DMS153 (cell line): ENCODE measurements around the gene OR4K5.
"Not testable (repeated sequence)": the region's sequence is repeated elsewhere in the genome, so short reads cannot be mapped to it uniquely, and the experiment has no call there.

Experiments
- DNase-seq: peaks from one replicate; lab custom pipeline; 2025; lab: John Stamatoyannopoulos, UW

OR4K5 gene, protein sequence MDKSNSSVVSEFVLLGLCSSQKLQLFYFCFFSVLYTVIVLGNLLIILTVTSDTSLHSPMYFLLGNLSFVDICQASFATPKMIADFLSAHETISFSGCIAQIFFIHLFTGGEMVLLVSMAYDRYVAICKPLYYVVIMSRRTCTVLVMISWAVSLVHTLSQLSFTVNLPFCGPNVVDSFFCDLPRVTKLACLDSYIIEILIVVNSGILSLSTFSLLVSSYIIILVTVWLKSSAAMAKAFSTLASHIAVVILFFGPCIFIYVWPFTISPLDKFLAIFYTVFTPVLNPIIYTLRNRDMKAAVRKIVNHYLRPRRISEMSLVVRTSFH

DNA sequence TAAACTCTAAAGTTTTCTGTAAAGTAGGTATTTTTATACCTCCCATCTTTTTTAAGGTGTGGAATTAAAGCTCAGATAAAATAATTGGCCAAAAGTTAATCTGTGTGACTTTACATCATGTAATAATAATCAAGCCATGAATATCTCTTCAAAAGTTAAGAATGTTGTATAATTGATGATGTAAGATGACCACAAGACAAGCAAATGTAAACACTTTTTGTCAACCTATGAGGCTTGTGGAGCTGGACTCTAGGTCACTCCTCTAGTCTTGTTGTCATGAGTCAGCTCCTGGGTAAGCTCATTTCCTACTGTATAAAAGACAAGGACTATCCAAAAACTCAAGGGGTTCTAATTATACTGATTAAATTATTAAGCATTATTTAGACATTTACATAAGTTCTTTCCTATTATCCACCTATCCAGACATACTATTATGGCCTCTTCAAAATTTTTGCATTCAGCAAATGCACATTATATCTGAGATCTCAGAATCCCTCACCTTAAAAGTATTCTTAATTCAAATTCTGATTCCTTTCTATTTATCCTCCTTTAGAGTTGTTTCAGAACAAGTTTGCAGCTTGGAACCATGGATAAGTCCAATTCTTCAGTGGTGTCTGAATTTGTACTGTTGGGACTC lies at the start of gene OR4K5:
Gene OR4K5, plus strand, starts transcription at position 587 of the 637 bp plus-strand sequence. Its CDS starts 0 bp downstream, at position 587.
- DNase-seq = no peak

DNA sequence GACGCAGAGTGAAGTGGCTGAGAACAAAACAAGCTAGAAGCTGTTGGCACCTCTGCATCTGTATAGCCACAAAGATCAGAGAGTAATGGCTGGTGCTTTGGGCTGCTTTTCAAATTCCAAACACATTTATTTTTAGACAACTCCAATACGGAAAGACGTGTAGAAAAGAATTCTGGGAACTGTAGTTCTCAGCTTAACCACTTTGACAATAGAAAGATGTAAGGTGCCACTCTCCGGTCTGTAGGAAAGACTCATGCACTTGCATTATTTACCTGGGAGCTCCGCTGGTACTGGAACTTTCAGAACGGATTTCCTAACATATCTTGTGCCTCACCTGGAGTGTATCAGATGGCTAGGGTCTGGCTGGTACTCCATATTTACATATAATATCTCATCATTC lies 47.2 kb upstream of the OR4K5 start:
- DNase-seq = no peak

DNA sequence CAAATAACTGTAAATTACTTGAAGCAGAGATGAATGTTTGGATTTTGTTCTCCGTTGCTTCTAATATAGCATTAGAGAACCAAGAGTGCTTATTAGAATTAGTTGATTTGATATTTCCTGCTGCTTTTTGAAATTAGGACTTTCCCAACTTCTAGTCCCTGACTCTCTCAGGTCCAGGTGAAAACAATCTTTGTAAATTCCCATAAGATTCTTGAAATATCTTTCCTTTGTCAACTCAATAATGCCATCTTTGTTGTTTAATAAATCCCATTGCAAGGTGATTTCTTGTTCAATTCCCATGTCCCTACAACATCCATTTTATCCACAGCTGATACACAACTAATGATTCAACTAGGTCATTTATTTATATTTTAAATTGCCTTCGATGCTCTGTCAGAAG lies 45.6 kb upstream of the OR4K5 start, which contains the start of gene OR4K2:
Gene OR4K2, plus strand, starts transcription at position 301 of the 400 bp plus-strand sequence. CDS start 1,126 bp downstream, outside the sequence.
- DNase-seq = no peak

DNA sequence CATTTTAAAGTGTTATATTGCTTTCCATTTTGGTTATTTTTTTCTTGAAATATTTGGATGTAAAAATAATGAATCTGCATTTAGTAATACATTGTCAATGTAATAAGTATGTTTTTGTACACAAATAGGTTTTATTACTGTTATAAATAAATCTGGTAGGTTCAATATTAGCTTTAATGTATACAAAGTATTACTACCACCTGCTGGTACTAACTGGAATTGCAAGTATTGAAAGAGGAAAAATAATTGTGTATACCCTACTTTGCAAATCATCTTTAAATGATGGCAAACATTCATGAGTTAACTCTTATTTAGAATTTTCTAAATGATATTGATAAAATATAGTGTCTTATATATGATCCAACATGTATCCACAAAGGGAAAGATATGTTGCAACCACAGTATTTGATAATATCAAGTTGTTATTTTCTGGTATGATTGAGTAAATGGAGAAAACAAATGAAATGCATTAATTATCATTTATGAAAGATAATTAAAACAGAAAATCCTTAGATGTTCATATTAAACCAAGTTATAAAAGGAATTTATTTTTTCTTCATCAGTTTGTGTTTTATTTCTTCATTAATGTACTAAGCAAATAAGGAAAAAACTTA lies 42.3 kb upstream of the OR4K5 start:
- DNase-seq = no peak

DNA sequence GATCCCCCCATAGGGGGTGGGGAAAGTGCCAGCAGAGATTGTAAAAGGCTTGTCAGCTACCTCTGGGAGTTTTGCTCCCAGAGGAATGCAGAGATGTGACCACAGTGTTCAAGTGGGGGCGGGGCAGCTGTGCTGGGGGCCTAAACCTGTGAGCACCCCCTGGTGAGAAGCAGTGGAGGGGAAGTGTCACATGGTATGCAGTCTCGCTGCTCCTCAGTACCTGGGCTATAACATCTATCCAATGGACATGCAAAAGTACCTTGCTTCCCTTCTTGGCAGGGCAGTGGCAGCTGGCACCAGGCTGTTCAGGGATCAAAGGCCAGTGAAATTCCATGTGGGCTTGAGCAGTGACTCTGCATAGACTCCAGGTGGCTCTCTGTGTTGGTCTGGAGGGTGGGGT lies 25.1 kb upstream of the OR4K5 start:
- DNase-seq = no peak

DNA sequence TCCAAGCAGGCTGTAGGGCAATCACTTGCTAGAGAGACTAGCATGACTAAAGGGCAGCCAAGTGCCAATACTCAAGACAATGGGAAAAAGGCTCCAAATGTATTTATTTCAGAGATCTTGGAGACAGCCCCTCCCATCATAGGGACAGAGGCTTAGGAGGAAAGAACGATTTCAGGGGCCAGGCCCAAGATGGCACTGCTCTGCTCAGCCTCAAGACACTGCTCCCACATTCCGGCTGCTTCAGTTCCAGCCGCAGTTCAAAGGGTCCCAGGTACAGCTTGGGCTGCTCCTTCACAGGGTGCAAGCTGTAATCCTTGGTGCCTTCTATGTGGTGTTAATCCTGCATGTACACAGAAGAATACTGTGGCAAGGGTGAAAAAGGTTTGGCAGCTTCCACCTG lies 19.4 kb upstream of the OR4K5 start:
- no peak for DNase-seq

DNA sequence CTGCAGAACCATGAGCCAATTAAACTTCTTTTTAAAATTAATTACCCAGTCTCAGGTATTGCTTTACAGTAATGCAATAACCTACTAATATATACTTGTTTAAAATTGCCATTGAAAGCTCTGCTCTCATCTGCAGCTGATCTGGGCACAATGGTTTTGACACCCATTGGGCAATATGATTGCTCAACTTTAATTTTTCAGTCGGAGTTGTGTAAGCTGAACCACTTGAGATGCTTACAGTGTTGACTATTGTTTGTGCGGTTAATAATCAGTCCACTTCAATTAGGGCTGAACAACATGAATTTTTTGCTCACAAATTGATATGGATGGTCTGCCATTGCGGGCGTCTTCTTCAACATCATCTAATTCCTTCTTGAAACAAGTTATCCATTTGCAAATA lies 18.0 kb upstream of the OR4K5 start:
- no peak for DNase-seq

DNA sequence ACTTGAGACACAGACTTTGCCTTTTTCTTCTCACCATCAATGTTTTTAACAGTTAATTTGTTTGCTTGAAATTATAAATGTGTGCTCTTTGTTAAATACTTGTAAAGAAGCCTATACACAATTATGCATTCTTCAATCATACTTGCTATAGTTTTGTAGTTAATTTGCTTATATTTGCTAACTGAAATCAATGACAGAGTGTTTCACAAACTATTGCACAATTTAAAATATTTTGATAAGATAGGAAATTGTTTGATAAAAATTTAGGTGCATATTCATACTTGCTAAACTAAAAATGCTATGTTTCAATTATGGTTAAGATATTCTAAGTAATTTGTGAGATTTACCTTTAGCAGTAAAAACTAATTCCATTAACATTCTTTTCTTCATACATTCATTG lies 13.7 kb upstream of the OR4K5 start:
- DNase-seq = no peak

DNA sequence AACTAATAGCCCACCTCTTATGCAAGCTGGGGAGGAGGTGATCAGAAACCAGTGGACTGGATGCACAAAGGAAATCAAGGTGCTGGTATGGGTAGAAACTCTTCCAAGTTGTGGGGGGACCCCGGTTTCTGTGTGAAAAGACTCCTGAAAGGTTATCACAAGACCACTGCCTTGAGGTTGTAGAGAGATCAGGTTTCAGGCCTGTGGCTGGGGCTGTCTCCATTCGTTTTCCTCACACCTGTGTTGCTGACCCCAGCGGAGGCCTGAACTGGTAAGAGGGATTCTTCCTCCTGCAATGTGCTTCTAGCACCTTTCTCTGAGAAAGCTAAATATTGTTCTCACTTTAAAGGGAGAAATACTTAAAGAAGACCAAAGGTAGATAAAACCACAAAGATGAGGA lies 9.3 kb upstream of the OR4K5 start:
- no peak for DNase-seq

DNA sequence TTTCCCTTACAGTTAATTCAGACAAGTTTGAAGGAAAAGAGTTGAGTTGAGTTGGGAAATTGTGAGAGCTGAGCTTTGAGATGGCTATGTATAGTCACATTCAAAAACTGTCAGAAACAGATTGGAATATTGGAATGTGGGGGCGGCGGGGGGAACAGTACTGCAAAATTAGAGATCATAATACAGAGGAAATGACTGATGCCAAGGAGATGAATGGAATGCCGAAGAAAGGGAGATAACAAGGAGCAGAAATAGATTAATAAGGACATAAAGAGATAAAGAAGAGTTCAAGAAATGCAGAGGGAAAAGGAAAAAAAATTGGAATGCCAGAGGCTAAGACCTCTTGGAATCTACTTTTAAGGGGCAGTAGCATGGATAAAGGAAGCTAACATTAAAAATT lies 3.2 kb upstream of the OR4K5 start:
- no peak for DNase-seq

DNA sequence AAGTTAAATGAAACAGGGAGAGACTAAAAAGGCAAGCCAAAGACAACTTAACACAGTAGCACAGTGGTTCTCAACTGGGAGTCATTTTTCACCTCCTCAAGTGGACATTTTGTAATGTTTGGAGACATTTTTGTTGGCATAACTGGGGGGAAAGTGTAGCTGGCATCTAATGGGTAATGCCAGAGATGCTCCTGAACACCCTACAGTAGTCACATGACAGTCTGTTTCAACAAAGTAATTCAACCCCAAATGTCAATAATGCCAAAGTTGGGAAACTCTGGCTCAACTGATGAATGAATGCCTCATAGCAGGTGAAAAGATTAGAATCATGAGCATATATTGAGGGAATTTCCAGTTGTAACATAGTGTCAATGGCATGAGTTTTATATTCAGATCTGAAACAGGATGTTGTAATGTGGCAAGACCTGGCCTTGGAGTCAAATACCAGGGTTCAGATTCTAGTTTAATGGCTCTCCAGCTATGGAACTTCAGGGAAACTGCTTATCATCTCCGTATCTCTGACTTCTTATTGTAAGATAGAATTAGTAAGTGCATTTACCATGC lies 2.4 kb upstream of the OR4K5 start:
- DNase-seq = no peak

DNA sequence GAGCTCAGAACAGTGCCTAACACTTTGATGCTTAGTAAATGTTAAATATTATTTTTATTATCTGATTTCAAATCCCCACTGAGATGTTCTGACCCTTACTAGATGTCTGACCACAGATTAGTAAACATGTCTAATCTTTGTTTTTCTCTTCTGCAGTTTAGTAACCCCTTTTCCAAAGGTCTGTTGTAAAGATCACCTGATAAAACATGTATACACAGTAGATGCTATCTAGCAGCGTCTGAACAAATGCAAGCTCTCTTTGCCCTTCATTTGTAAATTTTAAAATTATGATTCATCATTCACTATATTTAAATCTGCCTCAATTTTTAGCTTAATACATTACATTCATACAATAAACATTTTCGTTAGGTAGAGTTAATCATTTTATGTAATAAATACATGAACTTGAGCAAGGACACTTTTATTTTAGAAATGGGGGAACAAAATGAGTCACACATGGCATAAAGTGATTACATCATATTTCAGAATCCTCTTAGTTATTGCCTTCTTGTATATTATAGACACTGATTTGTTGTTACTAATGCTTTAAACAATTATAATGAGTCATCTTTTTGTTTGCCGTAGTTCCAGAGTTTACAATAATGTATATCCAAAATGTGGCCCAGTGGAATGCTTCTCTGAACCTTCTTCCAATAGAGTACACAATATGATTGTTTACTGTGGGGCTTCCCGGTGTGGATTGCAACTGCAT lies 1.7 kb upstream of the OR4K5 start:
- DNase-seq = no peak

DNA sequence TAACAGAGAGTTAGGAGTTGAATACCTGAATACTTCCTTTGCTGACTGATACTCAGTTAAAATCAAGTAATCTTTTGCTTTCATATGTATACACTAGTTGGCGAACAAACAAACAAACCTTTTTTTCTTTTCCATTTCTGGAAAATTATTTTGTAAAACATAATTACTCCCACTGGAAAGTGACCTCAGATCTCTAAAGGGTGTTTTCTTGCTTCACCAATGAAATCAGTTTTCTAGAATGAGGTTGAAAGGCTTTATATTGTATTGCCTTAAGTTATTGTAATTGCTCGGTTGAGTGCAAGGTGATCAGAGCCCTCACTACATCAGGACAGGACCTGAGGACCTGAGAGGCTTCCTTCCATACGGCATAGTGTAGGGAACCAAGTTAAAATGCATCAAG lies 10.2 kb downstream of the OR4K5 start, which contains the start of gene OR4K1:
Gene OR4K1, plus strand, starts transcription at position 301 of the 400 bp plus-strand sequence. CDS start 4,750 bp downstream, outside the sequence.
- no peak for DNase-seq

DNA sequence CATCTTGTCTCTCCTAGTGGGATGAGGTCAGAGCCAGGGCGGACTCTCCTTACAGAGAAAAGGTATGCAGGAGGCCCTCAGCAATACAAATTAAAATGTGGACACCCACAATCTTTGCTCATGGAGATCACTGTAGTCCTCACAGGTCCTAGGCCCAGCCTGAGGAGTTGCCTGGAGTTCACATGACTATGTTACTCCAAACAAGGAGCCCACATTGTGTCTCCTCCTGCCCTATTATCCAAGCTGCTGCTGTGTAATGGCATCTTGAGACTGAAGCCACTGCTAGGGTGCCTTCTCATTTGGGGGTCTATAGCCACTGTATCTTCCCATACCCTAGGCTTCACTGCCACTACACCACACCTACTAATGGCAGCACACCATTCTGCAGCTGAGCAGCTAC lies 21.3 kb downstream of the OR4K5 start:
- no peak for DNase-seq

DNA sequence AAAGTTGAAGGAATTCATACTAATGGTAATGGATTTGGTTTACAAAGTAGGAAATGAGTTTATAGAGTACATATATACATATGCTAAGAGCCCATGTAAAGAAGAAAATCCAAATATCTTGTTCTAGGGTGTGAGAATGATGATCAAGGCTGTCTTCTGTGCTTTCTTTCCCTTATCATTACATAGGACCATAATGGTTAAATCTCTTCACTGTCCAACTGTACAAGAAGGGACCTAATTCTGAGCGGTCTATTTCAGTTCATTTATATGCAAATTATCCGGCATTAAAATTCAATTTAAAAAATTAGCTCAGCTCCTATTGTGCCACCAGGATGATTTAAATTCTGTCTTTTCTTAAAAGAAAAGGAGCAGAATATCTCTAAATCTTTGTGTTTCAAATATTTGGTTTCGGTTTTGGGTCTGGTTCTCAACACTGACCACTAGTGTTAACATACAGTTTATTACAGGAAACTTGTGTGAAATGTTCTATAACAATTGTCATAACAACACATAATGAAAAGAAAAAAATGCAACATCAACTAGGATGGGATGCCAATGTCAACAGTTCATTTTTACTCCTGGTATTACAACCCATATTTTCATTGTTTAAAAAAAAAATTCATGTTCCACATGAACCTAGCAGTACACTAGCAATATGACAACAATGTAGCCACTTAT lies 27.1 kb downstream of the OR4K5 start:
- no peak for DNase-seq

DNA sequence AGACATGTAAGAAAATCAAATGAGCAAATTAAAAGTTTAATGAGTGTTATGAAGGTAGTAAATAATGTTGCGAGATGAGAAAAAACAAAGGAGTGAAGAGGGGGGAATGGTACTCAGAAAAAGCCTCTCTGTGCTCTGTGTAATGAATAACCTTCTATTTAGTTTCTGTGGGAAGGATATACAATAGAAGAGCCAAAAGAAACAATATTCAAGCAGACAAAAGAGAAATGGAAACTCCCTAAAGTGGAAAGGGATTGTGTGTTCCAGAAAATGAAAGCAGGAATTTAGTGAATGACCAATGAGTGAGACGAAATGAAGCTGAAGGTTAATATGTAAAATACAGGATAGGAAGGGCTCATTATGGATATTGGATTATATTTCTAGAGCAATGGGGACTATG lies 28.8 kb downstream of the OR4K5 start:
- no peak for DNase-seq

DNA sequence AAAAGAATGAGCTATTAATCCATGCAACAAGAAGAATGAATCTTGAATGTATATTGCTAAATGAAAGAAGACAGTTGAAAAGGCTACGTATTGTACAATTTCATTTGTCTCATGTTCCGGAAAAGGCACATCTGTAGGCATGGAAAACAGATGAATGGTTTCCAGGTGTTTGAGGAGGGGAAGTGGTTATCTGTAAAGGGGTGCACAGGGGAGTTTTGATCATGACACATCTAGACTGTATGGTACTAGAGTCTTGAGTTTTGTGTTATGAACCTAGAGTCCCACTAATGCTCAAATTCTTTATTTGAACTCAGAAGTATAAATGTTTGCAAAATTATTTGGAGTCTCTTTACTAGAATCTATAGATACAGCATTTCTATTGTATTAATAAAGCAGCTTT lies 49.3 kb downstream of the OR4K5 start:
- not testable (repeated sequence) for DNase-seq
